ENCODE results near the gene KPNA5.
A peak's percentile ranks its signal among the peaks of the same experiment; 100 is the strongest.
"Not testable (repeated sequence)": the region's sequence is repeated elsewhere in the genome, so short reads cannot be mapped to it uniquely, and the experiment has no call there.

Gene KPNA5

GRCh38 chr6:116680880-116681672 is at the start of gene KPNA5:
Gene KPNA5, plus strand, starts transcription at chr6:116681211. Its CDS starts 124 bp downstream, at chr6:116681335.
- peak; percentile 100 for DNase-seq

GRCh38 chr6:116631379-116631990 is 49.5 kb upstream of the KPNA5 start:
- DNase-seq: peak; percentile 100

- DNase-seq: peak; percentile 99
Observed at GRCh38 chr6:116633685-116634084, 47.3 kb upstream of the KPNA5 start.

- DNase-seq: no peak
Observed at GRCh38 chr6:116648156-116648555, 32.9 kb upstream of the KPNA5 start.

GRCh38 chr6:116649129-116649528 is 31.9 kb upstream of the KPNA5 start:
- no peak for DNase-seq

- DNase-seq: no peak
Observed at GRCh38 chr6:116651916-116652315, 29.1 kb upstream of the KPNA5 start.

- DNase-seq: no peak
Observed at GRCh38 chr6:116661594-116661993, 19.4 kb upstream of the KPNA5 start.

- no peak for DNase-seq
Observed at GRCh38 chr6:116662202-116662601, 18.8 kb upstream of the KPNA5 start.

- no peak for DNase-seq
Observed at GRCh38 chr6:116663308-116663707, 17.7 kb upstream of the KPNA5 start.

GRCh38 chr6:116664169-116664568 is 16.8 kb upstream of the KPNA5 start:
- DNase-seq: not testable (repeated sequence)

- peak; percentile 45 for DNase-seq
Observed at GRCh38 chr6:116665464-116665863, 15.5 kb upstream of the KPNA5 start.

GRCh38 chr6:116666869-116667268 is 14.1 kb upstream of the KPNA5 start:
- no peak for DNase-seq

GRCh38 chr6:116667623-116668022 is 13.4 kb upstream of the KPNA5 start:
- DNase-seq: peak; percentile 57

GRCh38 chr6:116672306-116672705 is 8.7 kb upstream of the KPNA5 start:
- no peak for DNase-seq

- DNase-seq: no peak
Observed at GRCh38 chr6:116676021-116676420, 5.0 kb upstream of the KPNA5 start.

- peak; percentile 99 for DNase-seq
Observed at GRCh38 chr6:116682334-116682712, 1.3 kb downstream of the KPNA5 start.

- DNase-seq: no peak
Observed at GRCh38 chr6:116685437-116685993, 4.5 kb downstream of the KPNA5 start.

- DNase-seq: not testable (repeated sequence)
Observed at GRCh38 chr6:116686475-116687101, 5.6 kb downstream of the KPNA5 start.

- DNase-seq: no peak
Observed at GRCh38 chr6:116691154-116691553, 10.1 kb downstream of the KPNA5 start.

- DNase-seq: not testable (repeated sequence)
Observed at GRCh38 chr6:116692873-116693272, 11.9 kb downstream of the KPNA5 start.

- not testable (repeated sequence) for DNase-seq
Observed at GRCh38 chr6:116693275-116693674, 12.3 kb downstream of the KPNA5 start.

- DNase-seq: peak; percentile 86
Observed at GRCh38 chr6:116695401-116695800, 14.4 kb downstream of the KPNA5 start.

- no peak for DNase-seq
Observed at GRCh38 chr6:116697480-116697879, 16.5 kb downstream of the KPNA5 start.

- not testable (repeated sequence) for DNase-seq
Observed at GRCh38 chr6:116703888-116704287, 22.9 kb downstream of the KPNA5 start.
